SK-N-SH treated with all-trans-retinoic acid at 6 μM for 48 hours (cell line): ENCODE results near the gene GARNL3.
A peak's percentile ranks its signal among the peaks of the same experiment; 100 is the strongest.

Experiments
- CSDC2 ChIP-seq: fragments of 250-450 bp; sonication (Bioruptor Pico); IDR thresholded peaks from 2 replicates; pipeline ENCODE4 v1.5.0; 2020; ENCODE audit warnings: mild to moderate bottlenecking, moderate library complexity
- GLIS3 ChIP-seq: fragments of 250-450 bp; sonication (Bioruptor Pico); IDR thresholded peaks from 2 replicates; pipeline ENCODE4 v1.5.0; 2020; ENCODE audit warnings: mild to moderate bottlenecking, moderate library complexity
- ISL1 ChIP-seq: fragments of 250-450 bp; sonication (Bioruptor Pico); IDR thresholded peaks from 2 replicates; pipeline ENCODE4 v2.1.2; 2022; ENCODE audit warnings: mild to moderate bottlenecking, moderate library complexity
- OSR1 ChIP-seq: fragments of 250-450 bp; sonication (Bioruptor Pico); IDR thresholded peaks from 2 replicates; pipeline ENCODE4 v1.8.0; 2022; ENCODE audit warnings: moderate library complexity, mild to moderate bottlenecking, inconsistent platforms
- ZFP30 ChIP-seq: fragments of 450-650 bp; formaldehyde crosslinking; IDR thresholded peaks from 2 replicates; pipeline ENCODE4 v1.5.0; 2022; ENCODE audit warnings: mild to moderate bottlenecking, moderate library complexity
- ZNF8 ChIP-seq: fragments of 450-650 bp; formaldehyde crosslinking; IDR thresholded peaks from 2 replicates; pipeline ENCODE4 v1.5.0; 2020; ENCODE audit warnings: mild to moderate bottlenecking, moderate library complexity

GRCh38 chr9:127388037-127388855 is 123.7 kb downstream of the GARNL3 start:
- TF ChIP-seq CSDC2 (CRISPR knock-in tag) = no peak
- TF ChIP-seq GLIS3 (CRISPR knock-in tag) = no peak
- no peak for TF ChIP-seq ZFP30 (CRISPR knock-in tag)
- no peak for TF ChIP-seq OSR1
- peak; percentile 86 for TF ChIP-seq ISL1
- no peak for TF ChIP-seq ZNF8
